Endodermal cell (in vitro differentiated cells): ENCODE results near the gene LAYN. TPM values are rescaled to one million over a fixed set of nuclear protein-coding genes. Genes with fewer than 3 reads are reported as not detected.

Experiments used
- DNase-seq: peaks from one replicate; pipeline ENCODE4 v3.0.0-alpha.2; 2017
- H3K27ac ChIP-seq: 2 replicates; pipeline ENCODE4 v1.5.1; 2013; ENCODE audit warnings: mild to moderate bottlenecking, low read depth, low read length, moderate library complexity
- H3K27me3 ChIP-seq: 2 replicates; pipeline ENCODE4 v1.6.1; 2013; ENCODE audit warnings: mild to moderate bottlenecking, low read length, moderate library complexity; ENCODE audit not compliant: insufficient read depth, control insufficient read depth, poor library complexity, severe bottlenecking
- H3K36me3 ChIP-seq: 2 replicates; pipeline ENCODE4 v1.7.0; 2013; ENCODE audit warnings: mild to moderate bottlenecking, low read length, moderate library complexity; ENCODE audit not compliant: control insufficient read depth, insufficient read depth
- H3K4me1 ChIP-seq: one replicate; pipeline ENCODE4 v1.7.0; 2013; ENCODE audit warnings: low read length; ENCODE audit not compliant: control insufficient read depth, insufficient read depth
- H3K4me3 ChIP-seq: 2 replicates; pipeline ENCODE4 v1.5.1; 2013; ENCODE audit warnings: mild to moderate bottlenecking, low read length, moderate library complexity
- H3K9ac ChIP-seq: 2 replicates; pipeline ENCODE4 v1.6.1; 2013; ENCODE audit warnings: mild to moderate bottlenecking, low read length, moderate library complexity; ENCODE audit not compliant: poor library complexity, severe bottlenecking; ENCODE audit errors: extremely low read depth
- H3K9me3 ChIP-seq: 2 replicates; pipeline ENCODE4 v1.6.1; 2013; ENCODE audit warnings: mild to moderate bottlenecking, low read length, moderate library complexity; ENCODE audit not compliant: control insufficient read depth
- H3K27ac Mint-ChIP-seq: 2 replicates; pipeline ENCODE4 v1.8.0; 2020; ENCODE audit warnings: mixed read lengths
- H3K27me3 Mint-ChIP-seq: 2 replicates; pipeline ENCODE4 v1.8.0; 2021; ENCODE audit warnings: mild to moderate bottlenecking, mixed read lengths; ENCODE audit not compliant: insufficient read depth
- H3K36me3 Mint-ChIP-seq: 2 replicates; pipeline ENCODE4 v1.8.0; 2020; ENCODE audit warnings: low read depth, mixed read lengths
- H3K4me1 Mint-ChIP-seq: 2 replicates; pipeline ENCODE4 v1.8.0; 2020; ENCODE audit warnings: mixed read lengths
- H3K4me3 Mint-ChIP-seq: 2 replicates; pipeline ENCODE4 v1.8.0; 2020; ENCODE audit warnings: mild to moderate bottlenecking, moderate library complexity, mixed read lengths
- H3K9me3 Mint-ChIP-seq: 2 replicates; pipeline ENCODE4 v1.8.0; 2020; ENCODE audit warnings: mild to moderate bottlenecking, mixed read lengths
- CTCF ChIP-seq: fragments of 200-600 bp; sonication (generic); conservative IDR thresholded peaks from 2 replicates; pipeline ENCODE4 v1.5.0; 2021; ENCODE audit warnings: antibody characterized with exemption, mild to moderate bottlenecking
- WGBS, 2 experiments: methylation state at CpG; one replicate each; pipeline versions ENCODE4 v1.1.5 to v1.1.7; 2013; ENCODE audit warnings: missing lambda C conversion rate in 2 of 2, mixed read lengths in 1 of 2; ENCODE audit not compliant: insufficient coverage in 1 of 2, insufficient read length in 1 of 2; 5-methylcytosine and 5-hydroxymethylcytosine counted together
- microRNA-seq: library from miRNA; unstranded; fragments of <30 nt; microRNA quantifications from one replicate; pipeline ENCODE4 v1.2.0, GENCODE V29; 2020; ENCODE audit warnings: borderline microRNAs expressed
- total RNA-seq, 2 donors: library from RNA; stranded (reverse); fragmentation: NEBNext Ultra II Directional in 1 of 2; extraction: Animal tissue kit (Norgen Biotek cat#: 25700) in 1 of 2; gene quantifications; 2 replicates in 1 of 2; 3 replicates in 1 of 2; pipeline ENCODE4 v1.2.1, GENCODE V29; 2021

The LAYN gene
- total RNA-seq, 2 donors from 2014 or later: 1.1 to 1.5 TPM

DNA sequence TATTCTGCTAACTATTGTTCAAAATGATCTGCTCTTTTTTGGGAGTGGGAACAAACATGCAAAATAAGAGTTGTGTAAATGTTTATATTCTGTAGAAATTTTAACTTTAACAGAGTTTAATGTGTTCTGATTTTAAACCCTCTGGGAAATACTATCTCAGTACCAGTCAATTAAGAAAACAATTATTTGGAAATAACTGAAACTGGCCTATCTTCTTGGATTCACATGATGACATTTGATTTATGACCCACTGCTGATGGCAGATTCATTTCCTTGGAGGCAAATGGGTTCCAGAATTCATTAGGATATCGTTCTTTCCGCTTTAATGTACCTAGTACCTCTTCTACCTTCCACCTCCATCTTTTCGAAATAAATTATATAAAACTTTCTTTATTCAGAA, 67.2 kb downstream of the LAYN start:
- Histone ChIP-seq H3K36me3 (no peaks in the 10 kb centered on the region), H3K9ac (no peak overlapping the region), H3K4me3 (no peak overlapping the region), H3K27me3 (no peaks in the 10 kb centered on the region), H3K9me3 (no peaks in the 10 kb centered on the region), H3K4me1 (no peaks in the 10 kb centered on the region), H3K27ac (no peak overlapping the region)
- 95 to 100% methylated on average over 1 to 3 of the region's 3 CpGs for WGBS, 2 experiments
- Mint-ChIP-seq H3K4me1 (peaks cover 16% of the 10 kb centered on the region), H3K36me3 (no peaks in the 10 kb centered on the region), H3K4me3 (no peak overlapping the region), H3K27ac (no peak overlapping the region), H3K27me3 (peaks cover 7% of the 10 kb centered on the region), H3K9me3 (no peaks in the 10 kb centered on the region)
- TF ChIP-seq CTCF: no peak
- DNase-seq: no peak

Small RNA genes lying within 50 kb of the gene (microRNA-seq; reads per million reads assigned to microRNA genes)
- gene MIR34B: 10.5 reads per million, percentile 45 among the genes with 10 or more reads in this experiment
- 135 reads per million, percentile 77 among the genes with 10 or more reads in this experiment for gene MIR34C

Other genes with a start within 250 kb of the LAYN start
- 1 to 10 TPM in 1 of 2 donors, under 1 TPM in 1; 0.55 to 1.8 TPM for gene POU2AF3, start 242.2 kb upstream of the LAYN start, total RNA-seq
- under 1 TPM; 0.46 to 0.77 TPM for gene POU2AF1, start 161.4 kb upstream of the LAYN start, total RNA-seq
- not detected for gene BTG4, start 28.3 kb upstream of the LAYN start, total RNA-seq
- gene HOATZ, start 25.9 kb upstream of the LAYN start, total RNA-seq: under 1 TPM in 1 of 2 donors, not detected in 1; 0.89 TPM
- gene SIK2, start 61.7 kb downstream of the LAYN start, total RNA-seq: 10 to 100 TPM; 13.2 to 13.4 TPM
- gene PPP2R1B, start 225.7 kb downstream of the LAYN start, total RNA-seq: 10 to 100 TPM; 70.0 to 89.7 TPM